Endothelial cell of umbilical vein (primary cell): Measurements from ENCODE around the gene CNTN1.

ENCODE experiments used
- CTCF ChIP-seq, 2 donors: IDR thresholded peaks; 1 replicate in 1 of 2; 2 replicates in 1 of 2; pipeline ENCODE4 v1.5.1; 2011; ENCODE audit warnings: low read length in 2 of 2, mild to moderate bottlenecking in 2 of 2, moderate library complexity in 2 of 2, control low read depth in 1 of 2, inconsistent platforms in 1 of 2, low read depth in 1 of 2; ENCODE audit not compliant: insufficient read depth in 1 of 2; ENCODE audit errors: extremely low read depth in 1 of 2
- EZH2 ChIP-seq: IDR thresholded peaks from 2 replicates; pipeline ENCODE4 v1.6.1; 2012; ENCODE audit warnings: borderline replicate concordance, low read depth, mild to moderate bottlenecking, moderate library complexity, low read length, inconsistent platforms; ENCODE audit not compliant: severe bottlenecking

GRCh38 chr12:40643506-40643905 lies 48.7 kb upstream of the CNTN1 start:
- TF ChIP-seq CTCF (IDR thresholded peaks at IDR 0.05; ENCODE audit: extremely low read depth in 1 of 2, insufficient read depth in 1 of 2, low read depth in 1 of 2, low read length in 2 of 2) = no peak
- TF ChIP-seq EZH2 = no peak
